SK-N-SH (cell line): Measurements from ENCODE around the gene IRF2. TPM values are rescaled to one million over a fixed set of nuclear protein-coding genes. Genes with fewer than 3 reads are reported as not detected.

ENCODE experiments used
- CTCF ChIA-PET: fragments of 300-600, 350-600 bp; formaldehyde crosslinking; extraction: SDS; loops from one replicate; lab custom pipeline; 2021; lab: Yijun Ruan, JAX
- POLR2A ChIA-PET: fragments of 350-600 bp; sonication (Branson Sonifier 250); formaldehyde crosslinking; extraction: SDS; loops from one replicate; lab custom pipeline; 2020; ENCODE audit warnings: antibody characterized with exemption, inconsistent platforms; lab: Yijun Ruan, JAX
- DNase-seq: peaks from one replicate; pipeline ENCODE4 v3.0.0; 2012
- H2AFZ ChIP-seq: fragments of 200-600 bp; sonication (generic); 2 replicates; pipeline ENCODE4 v1.8.1; 2016; ENCODE audit warnings: antibody characterized with exemption, mild to moderate bottlenecking, low read depth
- H3F3A ChIP-seq: fragments of 200-600 bp; sonication (generic); replicated peaks from 2 replicates; pipeline ENCODE3; 2016; ENCODE audit warnings: antibody characterized with exemption, mild to moderate bottlenecking; ENCODE audit not compliant: insufficient read depth
- H3K27ac ChIP-seq, 2 experiments: fragments of 200-500 bp in 1 of 2; fragments of 200-600 bp in 1 of 2; sonication (Bioruptor generic) in 1 of 2; sonication (generic), shearing (Covaris generic) in 1 of 2; 2 replicates each; pipeline versions ENCODE4 v1.5.1 to v1.6.1; 2014 to 2016; ENCODE audit warnings: low read depth in 2 of 2, inconsistent platforms in 1 of 2, low read length in 1 of 2, mild to moderate bottlenecking in 1 of 2, mixed read lengths in 1 of 2
- H3K27me3 ChIP-seq: fragments of 200-600 bp; sonication (generic), shearing (Covaris generic); 2 replicates; pipeline ENCODE4 v1.6.1; 2016; ENCODE audit warnings: mixed run types; ENCODE audit not compliant: insufficient read depth
- H3K36me3 ChIP-seq, 2 experiments: fragments of 200-500 bp in 1 of 2; fragments of 200-600 bp in 1 of 2; sonication (Bioruptor generic) in 1 of 2; sonication (generic) in 1 of 2; replicated peaks in 1 of 2; 2 replicates each; pipeline versions ENCODE3 to v1.5.1; 2014 to 2016; ENCODE audit warnings: low read length in 1 of 2, mild to moderate bottlenecking in 1 of 2; ENCODE audit not compliant: insufficient read depth in 2 of 2, control insufficient read depth in 1 of 2
- H3K4me1 ChIP-seq, 2 experiments: fragments of 200-500 bp in 1 of 2; fragments of 200-600 bp in 1 of 2; sonication (Bioruptor generic) in 1 of 2; sonication (generic), shearing (Covaris generic) in 1 of 2; 2 replicates each; pipeline versions ENCODE4 v1.5.1 to v1.6.1; 2014 to 2016; ENCODE audit warnings: low read depth in 1 of 2, low read length in 1 of 2, mixed run types in 1 of 2; ENCODE audit not compliant: insufficient read depth in 2 of 2, control insufficient read depth in 1 of 2
- H3K4me2 ChIP-seq: fragments of 200-600 bp; sonication (generic), shearing (Covaris generic); 2 replicates; pipeline ENCODE4 v1.6.1; 2017; ENCODE audit warnings: mixed run types
- H3K4me3 ChIP-seq, 2 experiments: fragments of 200-500 bp in 1 of 2; fragments of 200-600 bp in 1 of 2; sonication (Bioruptor generic) in 1 of 2; sonication (generic), shearing (Covaris generic) in 1 of 2; 2 replicates each; pipeline versions ENCODE4 v1.5.1 to v1.8.1; 2014 to 2016; ENCODE audit warnings: low read depth in 2 of 2, inconsistent platforms in 1 of 2, low read length in 1 of 2, mild to moderate bottlenecking in 1 of 2, mixed read lengths in 1 of 2, moderate library complexity in 1 of 2
- H3K79me2 ChIP-seq: fragments of 200-600 bp; sonication (generic); 2 replicates; pipeline ENCODE4 v1.8.1; 2017; ENCODE audit warnings: mild to moderate bottlenecking; ENCODE audit not compliant: insufficient read depth
- H3K9ac ChIP-seq: fragments of 200-600 bp; sonication (generic); 2 replicates; pipeline ENCODE4 v1.6.1; 2017; ENCODE audit warnings: mixed run types
- H3K9me2 ChIP-seq: fragments of 200-600 bp; sonication (generic); 2 replicates; pipeline ENCODE4 v1.6.1; 2017; ENCODE audit warnings: mixed run types
- H3K9me3 ChIP-seq: fragments of 200-600 bp; sonication (generic); 2 replicates; pipeline ENCODE4 v1.6.1; 2017; ENCODE audit warnings: mixed run types, mild to moderate bottlenecking, moderate library complexity
- H4K20me1 ChIP-seq: fragments of 200-600 bp; sonication (generic); 2 replicates; pipeline ENCODE4 v1.6.1; 2017; ENCODE audit warnings: mild to moderate bottlenecking, mixed run types; ENCODE audit not compliant: insufficient read depth
- CHD2 ChIP-seq: fragments of 150-350 bp; IDR thresholded peaks from 2 replicates; pipeline ENCODE4 v1.6.1; 2018; ENCODE audit warnings: low read length; ENCODE audit not compliant: partially characterized antibody
- EP300 ChIP-seq, 2 experiments: IDR thresholded peaks; 2 replicates each; pipeline versions ENCODE4 v1.4.0 to v1.6.1; 2012; ENCODE audit warnings: borderline replicate concordance in 1 of 2, low read depth in 1 of 2, low read length in 1 of 2
- FOSL2 ChIP-seq: IDR thresholded peaks from 2 replicates; pipeline ENCODE4 v1.4.0; 2012; ENCODE audit warnings: low read depth, mild to moderate bottlenecking, moderate library complexity, borderline replicate concordance
- FOXM1 ChIP-seq: IDR thresholded peaks from 2 replicates; pipeline ENCODE4 v1.4.0; 2012; ENCODE audit warnings: low read depth, mild to moderate bottlenecking
- GATA2 ChIP-seq: sonication (generic); formaldehyde crosslinking; IDR thresholded peaks from 2 replicates; pipeline ENCODE4 v1.5.0; 2020; ENCODE audit warnings: mild to moderate bottlenecking, missing genetic modification reagents
- JUND ChIP-seq: IDR thresholded peaks from 2 replicates; pipeline ENCODE4 v1.4.0; 2012
- MAX ChIP-seq: IDR thresholded peaks from 2 replicates; pipeline ENCODE4 v1.4.0; 2012; ENCODE audit warnings: low read depth
- MEF2A ChIP-seq: IDR thresholded peaks from 2 replicates; pipeline ENCODE4 v1.4.0; 2012; ENCODE audit warnings: low read depth, borderline replicate concordance
- MXI1 ChIP-seq: IDR thresholded peaks from 2 replicates; pipeline ENCODE4 v1.6.1; 2012; ENCODE audit warnings: mild to moderate bottlenecking, low read depth, low read length, improper control_type of control experiment
- NRF1 ChIP-seq: IDR thresholded peaks from 2 replicates; pipeline ENCODE4 v1.6.1; 2012; ENCODE audit warnings: low read depth, mild to moderate bottlenecking, low read length
- POLR2AphosphoS5 ChIP-seq: IDR thresholded peaks from 2 replicates; pipeline ENCODE4 v1.6.1; 2012; ENCODE audit warnings: low read depth, low read length
- REST ChIP-seq: IDR thresholded peaks from 2 replicates; pipeline ENCODE4 v1.6.1; 2012; ENCODE audit warnings: mild to moderate bottlenecking, low read depth, low read length, moderate library complexity
- SIN3A ChIP-seq: IDR thresholded peaks from 2 replicates; pipeline ENCODE4 v1.6.1; 2012; ENCODE audit warnings: low read depth, mild to moderate bottlenecking, low read length, moderate library complexity, borderline replicate concordance
- TAF1 ChIP-seq: IDR thresholded peaks from 2 replicates; pipeline ENCODE4 v1.6.1; 2012; ENCODE audit warnings: low read depth, mild to moderate bottlenecking, low read length, moderate library complexity, borderline replicate concordance
- ZBTB33 ChIP-seq: IDR thresholded peaks from 2 replicates; pipeline ENCODE4 v1.4.0; 2012; ENCODE audit warnings: low read depth, borderline replicate concordance
- whole genome bisulfite sequencing: methylation state at CpG from one replicate; pipeline ENCODE4 v1.1.6; 2017; ENCODE audit warnings: low lambda C conversion rate; 5-methylcytosine and 5-hydroxymethylcytosine counted together
- polyA plus RNA-seq, 3 experiments: library from polyadenylated mRNA; depleted of rRNA; stranded (reverse); fragments of >200 nt; gene quantifications; 2 replicates each; pipeline ENCODE4 v1.2.3, GENCODE V29; 2012
- TF ChIP-seq, protein P1 (sequence below): fragments of 150-350 bp; IDR thresholded peaks from 2 replicates; pipeline ENCODE4 v1.6.1; 2017; ENCODE audit warnings: antibody characterized with exemption, low read length, low read depth, borderline replicate concordance

IRF2 gene
- polyA plus RNA-seq, 1 of the 3 experiments (the other 2 are of a cell fraction): 23.3 TPM

DNA sequence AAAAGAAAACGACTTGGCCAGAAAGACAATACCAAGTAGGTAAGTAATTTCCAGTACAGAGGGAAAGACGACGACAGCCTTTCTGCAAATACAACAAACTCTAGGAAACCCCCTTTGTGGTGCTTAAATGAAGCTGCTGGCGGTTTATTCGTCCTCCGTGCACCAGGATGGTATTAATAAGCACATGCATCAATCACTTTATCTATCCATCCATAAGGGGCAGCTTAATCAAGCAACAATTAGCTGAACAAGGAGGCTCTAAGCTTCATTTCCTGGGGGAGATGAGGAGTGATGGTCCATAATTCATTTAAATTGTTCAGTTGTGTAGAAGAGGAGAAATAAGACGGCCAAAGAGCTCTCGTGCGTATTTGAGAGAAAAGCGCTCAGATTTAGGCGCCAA, 26.2 kb downstream of the IRF2 start:
- ChIA-PET CTCF (no interaction called here), POLR2A (no interaction called here)
- Histone ChIP-seq H3K9ac (no peak overlapping the region), H3K27me3 (no peaks in the 10 kb centered on the region), H3K4me3 (no peak overlapping the region), H3K79me2 (peaks cover 94% of the 10 kb centered on the region), H3K9me2 (no peaks in the 10 kb centered on the region), H4K20me1 (peaks cover 25% of the 10 kb centered on the region; the same call in 1 of the 2 replicates), H3K9me3 (no peaks in the 10 kb centered on the region), H3K4me2 (no peak overlapping the region), H2AFZ (no peak overlapping the region), H3K36me3 (peaks cover 0 to 5% of the 10 kb centered on the region in 2 experiments), H3K27ac (no peak overlapping the region; a peak in 1 of 4 replicates), H3F3A (no peaks in the 10 kb centered on the region), H3K4me1 (peaks cover 33 to 49% of the 10 kb centered on the region in 2 experiments; a peak in 3 of 4 replicates)
- DNase-seq: no peak
- WGBS: 85% methylated on average over 11 of the region's 11 CpGs
- TF ChIP-seq POLR2AphosphoS5: no peak
- TF ChIP-seq NRF1: no peak
- TF ChIP-seq GATA2 (CRISPR knock-in tag): no peak
- TF ChIP-seq REST: no peak
- no peak for TF ChIP-seq JUND
- TF ChIP-seq SIN3A: no peak
- TF ChIP-seq MEF2A: no peak
- TF ChIP-seq MXI1: no peak
- no peak for TF ChIP-seq ZBTB33
- TF ChIP-seq EP300 (IDR thresholded peaks at IDR 0.05; ENCODE audit: borderline replicate concordance in 1 of 2, low read depth in 1 of 2, low read length in 1 of 2): no peak
- no peak for TF ChIP-seq MAX

GRCh38 chr4:184447664-184448063, 26.7 kb downstream of the IRF2 start:
- no peaks in the 10 kb centered on the region for H3K9me2 ChIP-seq
- no peak overlapping the region for H3K4me3 ChIP-seq
- ChIA-PET CTCF (no interaction called here), POLR2A (no interaction called here)
- H3K27me3 ChIP-seq: no peaks in the 10 kb centered on the region
- peaks cover 0 to 5% of the 10 kb centered on the region in 2 experiments for H3K36me3 ChIP-seq
- H2AFZ ChIP-seq: no peak overlapping the region
- DNase-seq: no peak
- peaks cover 92% of the 10 kb centered on the region for H3K79me2 ChIP-seq
- no peak overlapping the region for H3K9ac ChIP-seq
- H3K27ac ChIP-seq: no peak overlapping the region
- H3K9me3 ChIP-seq: no peaks in the 10 kb centered on the region
- WGBS: 93% methylated on average over 10 of the region's 10 CpGs
- H4K20me1 ChIP-seq: peaks cover 26% of the 10 kb centered on the region; the same call in 1 of the 2 replicates
- no peaks in the 10 kb centered on the region for H3F3A ChIP-seq
- H3K4me2 ChIP-seq: no peak overlapping the region
- TF ChIP-seq JUND (no peak), CHD2 (no peak), TAF1 (no peak), FOSL2 (no peak), EP300 (IDR thresholded peaks at IDR 0.05; ENCODE audit: borderline replicate concordance in 1 of 2, low read depth in 1 of 2, low read length in 1 of 2) (no peak), FOXM1 (no peak), ZBTB33 (no peak)
- TF ChIP-seq, protein P1, sequence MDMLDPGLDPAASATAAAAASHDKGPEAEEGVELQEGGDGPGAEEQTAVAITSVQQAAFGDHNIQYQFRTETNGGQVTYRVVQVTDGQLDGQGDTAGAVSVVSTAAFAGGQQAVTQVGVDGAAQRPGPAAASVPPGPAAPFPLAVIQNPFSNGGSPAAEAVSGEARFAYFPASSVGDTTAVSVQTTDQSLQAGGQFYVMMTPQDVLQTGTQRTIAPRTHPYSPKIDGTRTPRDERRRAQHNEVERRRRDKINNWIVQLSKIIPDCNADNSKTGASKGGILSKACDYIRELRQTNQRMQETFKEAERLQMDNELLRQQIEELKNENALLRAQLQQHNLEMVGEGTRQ: no peak
- peaks cover 33 to 46% of the 10 kb centered on the region in 2 experiments; a peak in 3 of 4 replicates for H3K4me1 ChIP-seq
